Loucy (cell line): Measurements from ENCODE around the gene ZPBP2.

Experiments used
- H2AFZ ChIP-seq: fragments of 200-600 bp; sonication (generic); 2 replicates; pipeline ENCODE4 v1.6.0; 2016; ENCODE audit warnings: antibody characterized with exemption, mild to moderate bottlenecking, low read length, moderate library complexity
- H3F3A ChIP-seq: fragments of 200-600 bp; 2 replicates; pipeline ENCODE4 v1.6.0; 2016; ENCODE audit warnings: antibody characterized with exemption, low read depth, mild to moderate bottlenecking
- H3K27me3 ChIP-seq: fragments of 200-600 bp; sonication (generic); 2 replicates; pipeline ENCODE4 v1.6.1; 2014; ENCODE audit warnings: low read length, mild to moderate bottlenecking; ENCODE audit not compliant: insufficient read depth, poor library complexity, severe bottlenecking
- H3K36me3 ChIP-seq: fragments of 200-600 bp; sonication (generic); 2 replicates; pipeline ENCODE4 v1.6.1; 2016; ENCODE audit warnings: low read length; ENCODE audit not compliant: insufficient read depth
- H3K4me1 ChIP-seq: fragments of 200-600 bp; sonication (generic); 2 replicates; pipeline ENCODE4 v1.5.1; 2014; ENCODE audit warnings: low read length, mild to moderate bottlenecking; ENCODE audit not compliant: insufficient read depth, poor library complexity, severe bottlenecking
- H3K4me2 ChIP-seq: fragments of 200-600 bp; sonication (generic); 2 replicates; pipeline ENCODE4 v1.6.0; 2014; ENCODE audit warnings: antibody characterized with exemption, low read length, low read depth, mild to moderate bottlenecking; ENCODE audit not compliant: poor library complexity, severe bottlenecking
- H3K4me3 ChIP-seq: fragments of 200-600 bp; sonication (generic); 2 replicates; pipeline ENCODE4 v1.5.1; 2014; ENCODE audit warnings: low read length, mild to moderate bottlenecking, mixed read lengths; ENCODE audit not compliant: poor library complexity, severe bottlenecking
- H3K79me2 ChIP-seq: fragments of 200-600 bp; sonication (generic); 2 replicates; pipeline ENCODE4 v1.6.1; 2014; ENCODE audit warnings: low read length; ENCODE audit not compliant: insufficient read depth
- H3K9ac ChIP-seq: fragments of 200-600 bp; sonication (generic); 2 replicates; pipeline ENCODE4 v1.6.0; 2014; ENCODE audit warnings: mild to moderate bottlenecking, low read depth, low read length, moderate library complexity; ENCODE audit not compliant: poor library complexity, severe bottlenecking
- H3K9me2 ChIP-seq: fragments of 200-600 bp; sonication (generic); replicated peaks from 2 replicates; pipeline ENCODE4 v1.6.1; 2016; ENCODE audit warnings: low read depth, low read length, mixed read lengths
- H3K9me3 ChIP-seq: fragments of 200-600 bp; sonication (generic); 2 replicates; pipeline ENCODE4 v1.6.1; 2014; ENCODE audit warnings: mild to moderate bottlenecking, antibody characterized with exemption, low read length, low read depth; ENCODE audit not compliant: insufficient read depth
- H4K20me1 ChIP-seq: fragments of 200-600 bp; sonication (generic); 2 replicates; pipeline ENCODE4 v1.6.0; 2014; ENCODE audit warnings: antibody characterized with exemption, low read length, mild to moderate bottlenecking; ENCODE audit not compliant: insufficient read depth, poor library complexity, severe bottlenecking
- EZH2phosphoT487 ChIP-seq: fragments of 200-600 bp; IDR thresholded peaks from 2 replicates; pipeline ENCODE4 v1.6.1; 2018; ENCODE audit warnings: antibody characterized with exemption, mild to moderate bottlenecking, moderate library complexity, borderline replicate concordance
- TF ChIP-seq, protein P1 (sequence below): fragments of 200-600 bp; sonication (generic); conservative IDR thresholded peaks from 2 replicates; pipeline ENCODE4 v1.5.1; 2014; ENCODE audit warnings: mild to moderate bottlenecking, antibody characterized with exemption, low read length

The ZPBP2 gene

DNA sequence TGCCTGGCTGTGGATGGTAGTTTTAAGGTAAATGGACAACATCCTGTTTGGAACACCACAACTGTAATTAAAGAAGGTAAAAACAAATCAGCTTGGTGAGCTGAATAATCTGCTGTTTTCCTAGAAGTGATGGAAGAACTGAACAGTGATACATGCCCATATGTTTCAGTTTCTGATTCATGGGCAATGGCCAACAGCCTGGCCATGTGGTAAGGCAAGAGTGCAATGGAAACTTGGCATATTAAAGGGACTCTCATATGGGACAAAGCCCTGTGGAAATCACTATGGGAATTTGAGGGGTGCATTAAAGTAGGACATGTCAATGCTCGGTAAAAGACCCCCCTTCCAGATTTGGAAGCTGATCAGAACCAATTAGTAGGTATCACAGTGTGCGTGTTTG is 41.7 kb upstream of the ZPBP2 start:
- TF ChIP-seq, protein P1, sequence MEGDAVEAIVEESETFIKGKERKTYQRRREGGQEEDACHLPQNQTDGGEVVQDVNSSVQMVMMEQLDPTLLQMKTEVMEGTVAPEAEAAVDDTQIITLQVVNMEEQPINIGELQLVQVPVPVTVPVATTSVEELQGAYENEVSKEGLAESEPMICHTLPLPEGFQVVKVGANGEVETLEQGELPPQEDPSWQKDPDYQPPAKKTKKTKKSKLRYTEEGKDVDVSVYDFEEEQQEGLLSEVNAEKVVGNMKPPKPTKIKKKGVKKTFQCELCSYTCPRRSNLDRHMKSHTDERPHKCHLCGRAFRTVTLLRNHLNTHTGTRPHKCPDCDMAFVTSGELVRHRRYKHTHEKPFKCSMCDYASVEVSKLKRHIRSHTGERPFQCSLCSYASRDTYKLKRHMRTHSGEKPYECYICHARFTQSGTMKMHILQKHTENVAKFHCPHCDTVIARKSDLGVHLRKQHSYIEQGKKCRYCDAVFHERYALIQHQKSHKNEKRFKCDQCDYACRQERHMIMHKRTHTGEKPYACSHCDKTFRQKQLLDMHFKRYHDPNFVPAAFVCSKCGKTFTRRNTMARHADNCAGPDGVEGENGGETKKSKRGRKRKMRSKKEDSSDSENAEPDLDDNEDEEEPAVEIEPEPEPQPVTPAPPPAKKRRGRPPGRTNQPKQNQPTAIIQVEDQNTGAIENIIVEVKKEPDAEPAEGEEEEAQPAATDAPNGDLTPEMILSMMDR = no peak
- TF ChIP-seq EZH2phosphoT487 = no peak
- Histone ChIP-seq H3F3A (no peaks in the 10 kb centered on the region), H2AFZ (no peak overlapping the region), H3K9me3 (peaks cover 7% of the 10 kb centered on the region; the same call in 1 of the 2 replicates), H3K27me3 (peaks cover 3% of the 10 kb centered on the region), H3K4me3 (no peak overlapping the region), H3K79me2 (no peaks in the 10 kb centered on the region), H3K9me2 (no peaks in the 10 kb centered on the region), H3K9ac (no peak overlapping the region), H4K20me1 (no peaks in the 10 kb centered on the region), H3K4me2 (no peak overlapping the region), H3K4me1 (no peaks in the 10 kb centered on the region), H3K36me3 (no peaks in the 10 kb centered on the region)

DNA sequence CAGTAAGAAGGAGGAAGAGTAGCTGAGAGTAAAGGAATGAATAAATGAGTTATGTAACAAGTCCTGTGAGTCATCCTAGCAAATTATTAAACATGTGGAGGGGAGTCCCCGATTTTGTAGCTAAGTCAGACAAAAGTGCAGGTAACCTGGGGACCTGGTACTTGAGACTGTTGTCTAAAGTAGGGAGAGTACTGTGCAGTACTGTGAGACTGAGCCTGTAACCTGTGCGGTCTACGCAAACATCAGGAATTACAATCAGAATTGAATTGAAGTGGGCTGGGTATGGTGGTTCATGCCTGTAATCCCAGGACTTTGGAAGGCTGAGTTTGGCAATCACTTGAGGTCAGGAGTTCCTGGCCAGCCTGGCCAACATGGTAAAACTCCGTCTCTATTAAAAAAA is 39.6 kb upstream of the ZPBP2 start:
- Histone ChIP-seq H2AFZ (no peak overlapping the region), H4K20me1 (no peaks in the 10 kb centered on the region), H3K4me1 (no peaks in the 10 kb centered on the region), H3K79me2 (no peaks in the 10 kb centered on the region), H3K9ac (no peak overlapping the region), H3K36me3 (no peaks in the 10 kb centered on the region), H3F3A (no peaks in the 10 kb centered on the region), H3K4me2 (no peak overlapping the region), H3K9me3 (peaks cover 4% of the 10 kb centered on the region; the same call in 1 of the 2 replicates), H3K27me3 (no peaks in the 10 kb centered on the region), H3K4me3 (no peak overlapping the region), H3K9me2 (no peaks in the 10 kb centered on the region)
- TF ChIP-seq EZH2phosphoT487 = no peak
- TF ChIP-seq, protein P1 = no peak

DNA sequence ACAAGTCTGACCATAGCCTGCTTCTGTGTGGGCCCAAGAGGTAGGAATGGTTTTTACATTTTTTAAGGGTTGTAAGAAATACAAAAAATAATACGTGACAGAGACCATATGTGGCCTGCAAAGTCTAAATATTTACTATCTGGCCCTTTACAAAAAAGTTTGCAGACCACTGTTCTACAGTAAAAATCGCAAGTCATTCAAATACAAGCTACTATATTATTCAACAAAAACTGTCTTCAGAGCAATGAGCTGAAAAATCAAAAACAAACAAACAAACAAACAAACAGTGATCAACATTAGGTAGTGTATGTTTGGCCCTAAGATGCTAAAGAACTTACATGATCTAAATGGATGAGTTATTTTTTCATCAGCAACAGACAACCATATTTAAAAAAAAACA is 36.4 kb upstream of the ZPBP2 start:
- no peaks in the 10 kb centered on the region for H3K9me3 ChIP-seq
- no peaks in the 10 kb centered on the region for H3K4me1 ChIP-seq
- no peak overlapping the region for H3K9ac ChIP-seq
- H3K27me3 ChIP-seq = no peaks in the 10 kb centered on the region
- H3K79me2 ChIP-seq = no peaks in the 10 kb centered on the region
- H2AFZ ChIP-seq = no peak overlapping the region
- no peak overlapping the region for H3K4me2 ChIP-seq
- H3F3A ChIP-seq = no peaks in the 10 kb centered on the region
- H3K36me3 ChIP-seq = no peaks in the 10 kb centered on the region
- TF ChIP-seq, protein P1 = no peak
- TF ChIP-seq EZH2phosphoT487 = no peak
- H3K4me3 ChIP-seq = no peak overlapping the region
- no peaks in the 10 kb centered on the region for H3K9me2 ChIP-seq
- no peaks in the 10 kb centered on the region for H4K20me1 ChIP-seq
